K562 (cell line): ENCODE data around the gene PHB1. TPM values are rescaled to one million over a fixed set of nuclear protein-coding genes. Genes with fewer than 3 reads are reported as not detected.

ENCODE experiments used
- ARID2 ChIP-seq: fragments of 450-650 bp; IDR thresholded peaks from 2 replicates; pipeline ENCODE4 v1.6.1; 2017; ENCODE audit warnings: antibody characterized with exemption, mild to moderate bottlenecking
- ASH1L ChIP-seq: fragments of 450-650 bp; IDR thresholded peaks from 2 replicates; pipeline ENCODE4 v1.6.1; 2018; ENCODE audit warnings: borderline replicate concordance, mild to moderate bottlenecking, low read depth; ENCODE audit not compliant: partially characterized antibody
- ATF7 ChIP-seq: fragments of 450-650 bp; IDR thresholded peaks from 2 replicates; pipeline ENCODE4 v1.7.1; 2014; ENCODE audit warnings: mild to moderate bottlenecking, moderate library complexity
- C11orf30 ChIP-seq: fragments of 450-650 bp; IDR thresholded peaks from 2 replicates; pipeline ENCODE4 v1.6.1; 2016; ENCODE audit warnings: low read depth, mild to moderate bottlenecking
- CC2D1A ChIP-seq: fragments of 450-650 bp; IDR thresholded peaks from 2 replicates; pipeline ENCODE4 v1.6.1; 2017; ENCODE audit warnings: mild to moderate bottlenecking
- CLOCK ChIP-seq: fragments of 250-450 bp; sonication (Bioruptor Pico); IDR thresholded peaks from 2 replicates; pipeline ENCODE4 v1.4.0; 2020; ENCODE audit warnings: mild to moderate bottlenecking, moderate library complexity, borderline replicate concordance
- GTF2B ChIP-seq: IDR thresholded peaks from 2 replicates; pipeline ENCODE4 v1.6.1; 2011; ENCODE audit not compliant: insufficient read length; ENCODE audit errors: extremely low read depth
- HMGXB4 ChIP-seq: sonication (generic); formaldehyde crosslinking; IDR thresholded peaks from 2 replicates; pipeline ENCODE4 v1.8.1; 2023; ENCODE audit warnings: mild to moderate bottlenecking, missing genetic modification reagents
- HOXB6 ChIP-seq: fragments of 250-450 bp; sonication (Bioruptor Pico); IDR thresholded peaks from 2 replicates; pipeline ENCODE4 v1.5.1; 2022; ENCODE audit warnings: mild to moderate bottlenecking, borderline replicate concordance
- KLF6 ChIP-seq: fragments of 250-450 bp; sonication (Bioruptor Pico); IDR thresholded peaks from 2 replicates; pipeline ENCODE4 v1.4.0; 2020; ENCODE audit warnings: mild to moderate bottlenecking, moderate library complexity, borderline replicate concordance
- RBFOX2 ChIP-seq: fragments of 200-400 bp; formaldehyde crosslinking; IDR thresholded peaks from 2 replicates; pipeline ENCODE4 v1.6.1; 2017; ENCODE audit warnings: low read depth, mild to moderate bottlenecking, low read length, moderate library complexity
- SIN3B ChIP-seq: fragments of 450-650 bp; IDR thresholded peaks from 2 replicates; pipeline ENCODE4 v1.6.1; 2017; ENCODE audit warnings: low read depth, mild to moderate bottlenecking, moderate library complexity
- SLC30A9 ChIP-seq: fragments of 250-450 bp; sonication (Bioruptor Pico); IDR thresholded peaks from 2 replicates; pipeline ENCODE4 v1.8.0; 2022; ENCODE audit warnings: mild to moderate bottlenecking, moderate library complexity
- SMARCA4 ChIP-seq: fragments of 450-650 bp; IDR thresholded peaks from 2 replicates; pipeline ENCODE4 v1.6.1; 2016
- SRSF3 ChIP-seq: fragments of 200-400 bp; formaldehyde crosslinking; IDR thresholded peaks from 2 replicates; pipeline ENCODE4 v1.6.1; 2016; ENCODE audit warnings: mild to moderate bottlenecking, low read length, moderate library complexity; ENCODE audit not compliant: insufficient read depth
- TCF15 ChIP-seq: fragments of 250-450 bp; sonication (Bioruptor Pico); IDR thresholded peaks from 2 replicates; pipeline ENCODE4 v1.8.0; 2022; ENCODE audit warnings: moderate library complexity, mild to moderate bottlenecking, inconsistent platforms
- XRCC5 ChIP-seq: fragments of 200-400 bp; formaldehyde crosslinking; IDR thresholded peaks from 2 replicates; pipeline ENCODE4 v1.6.1; 2017; ENCODE audit warnings: low read depth, mild to moderate bottlenecking, low read length
- ZBTB5 ChIP-seq: fragments of 450-650 bp; IDR thresholded peaks from 2 replicates; pipeline ENCODE4 v1.6.1; 2017; ENCODE audit warnings: antibody characterized with exemption
- ZNF583 ChIP-seq: fragments of 250-450 bp; sonication (Bioruptor Pico); IDR thresholded peaks from 2 replicates; pipeline ENCODE4 v1.4.0; 2020
- ZNF764 ChIP-seq: fragments of 250-450 bp; sonication (Bioruptor Pico); IDR thresholded peaks from 2 replicates; pipeline ENCODE4 v1.4.0; 2020; ENCODE audit warnings: low read depth, mild to moderate bottlenecking, moderate library complexity
- polyA plus RNA-seq, 8 experiments: library from polyadenylated mRNA; depleted of rRNA in 4 of 8; stranded (reverse) in 5 of 8; unstranded in 3 of 8; fragments of >200 nt; fragmentation: Nextera tagmentation in 2 of 8; fragmentation: Illumina TruSeq in 1 of 8; extraction: Ambion mirVana in 2 of 8; extraction: Trizol in 1 of 8; gene quantifications; 2 replicates each; pipeline versions ENCODE4 v1.2.1 to v1.2.3, GENCODE V29; 2011 to 2014; ENCODE audit warnings: inconsistent platforms in 1 of 8, missing spikeins in 1 of 8
- total RNA-seq, 7 experiments: library from RNA; depleted of rRNA in 6 of 7; stranded (reverse); fragments of >200 nt in 6 of 7; fragmentation: Illumina TruSeq in 2 of 7; extraction: Trizol in 2 of 7; gene quantifications; 2 replicates each; pipeline versions ENCODE4 v1.2.1 to v1.2.3, GENCODE V29; 2011 to 2021; ENCODE audit warnings: low replicate concordance in 1 of 7
- TF ChIP-seq, protein P1 (sequence below): fragments of 250-450 bp; sonication (Bioruptor Pico); IDR thresholded peaks from 2 replicates; pipeline ENCODE4 v1.5.0; 2021

Gene PHB1
- total and polyA plus RNA-seq, 9 of the 15 experiments (the other 6 are each of a cell fraction or from before 2014, with no cell fraction given): 191 to 818 (median 349) TPM

DNA sequence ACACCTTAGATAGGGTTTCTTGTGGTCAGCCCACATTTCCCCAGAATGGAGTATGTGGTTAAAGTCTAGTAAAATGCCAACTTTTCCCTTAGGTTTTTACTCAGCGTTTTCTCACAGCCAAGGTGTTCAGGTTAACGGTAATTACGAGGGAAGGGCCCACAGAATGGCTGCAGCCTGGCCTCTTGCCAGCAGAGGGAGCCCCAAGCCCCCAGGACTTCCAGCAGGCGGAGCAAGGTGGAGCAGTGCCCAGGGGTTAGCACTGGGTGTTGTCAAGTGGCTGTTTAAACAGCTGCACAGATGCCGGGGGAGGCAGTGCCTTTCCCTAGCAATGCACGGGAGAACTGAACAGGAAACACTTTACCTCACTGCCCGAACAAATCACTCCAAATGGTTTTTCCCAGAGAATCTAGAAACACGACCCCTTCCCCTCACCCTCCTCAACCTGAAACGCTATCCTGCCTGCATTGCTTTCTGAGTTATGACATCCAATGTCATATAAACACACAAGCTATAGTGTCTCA is 6.6 kb downstream of the PHB1 start (continued):
- no peak for TF ChIP-seq TCF15 (CRISPR knock-in tag)
- 0 out of 2 replicates have a peak, but pooled peaks have one; percentile 34 for TF ChIP-seq CC2D1A
- no peak for TF ChIP-seq ZNF583 (CRISPR knock-in tag)
- no peak for TF ChIP-seq HMGXB4 (CRISPR knock-in tag)
- no peak for TF ChIP-seq CLOCK
- TF ChIP-seq ARID2: peak; percentile 57; the same call in 1 of the 2 replicates
- TF ChIP-seq GTF2B: no peak
- no peak for TF ChIP-seq ASH1L
- TF ChIP-seq ATF7: no peak
- TF ChIP-seq SIN3B: no peak
- TF ChIP-seq ZNF764 (CRISPR knock-in tag): no peak
- no peak for TF ChIP-seq HOXB6 (CRISPR knock-in tag)
- peak; percentile 81; the same call in 1 of the 2 replicates for TF ChIP-seq XRCC5
- TF ChIP-seq C11orf30: no peak
- no peak for TF ChIP-seq KLF6 (CRISPR knock-in tag)
- TF ChIP-seq SMARCA4: no peak
- no peak for TF ChIP-seq SRSF3
- no peak for TF ChIP-seq SLC30A9 (CRISPR knock-in tag)
- TF ChIP-seq, protein P1, sequence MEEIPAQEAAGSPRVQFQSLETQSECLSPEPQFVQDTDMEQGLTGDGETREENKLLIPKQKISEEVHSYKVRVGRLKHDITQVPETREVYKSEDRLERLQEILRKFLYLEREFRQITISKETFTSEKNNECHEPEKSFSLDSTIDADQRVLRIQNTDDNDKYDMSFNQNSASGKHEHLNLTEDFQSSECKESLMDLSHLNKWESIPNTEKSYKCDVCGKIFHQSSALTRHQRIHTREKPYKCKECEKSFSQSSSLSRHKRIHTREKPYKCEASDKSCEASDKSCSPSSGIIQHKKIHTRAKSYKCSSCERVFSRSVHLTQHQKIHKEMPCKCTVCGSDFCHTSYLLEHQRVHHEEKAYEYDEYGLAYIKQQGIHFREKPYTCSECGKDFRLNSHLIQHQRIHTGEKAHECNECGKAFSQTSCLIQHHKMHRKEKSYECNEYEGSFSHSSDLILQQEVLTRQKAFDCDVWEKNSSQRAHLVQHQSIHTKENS (CRISPR knock-in tag): no peak
- TF ChIP-seq RBFOX2: no peak
- TF ChIP-seq ZBTB5: no peak
